ENCODE data around the gene BHLHE40. TPM values are rescaled to one million over a fixed set of nuclear protein-coding genes. Genes with fewer than 3 reads are reported as not detected.
A peak's percentile ranks its signal among the peaks of the same experiment; 100 is the strongest.

The BHLHE40 gene
- total RNA-seq, 1 donor from 2014 or later, result 347 TPM

DNA sequence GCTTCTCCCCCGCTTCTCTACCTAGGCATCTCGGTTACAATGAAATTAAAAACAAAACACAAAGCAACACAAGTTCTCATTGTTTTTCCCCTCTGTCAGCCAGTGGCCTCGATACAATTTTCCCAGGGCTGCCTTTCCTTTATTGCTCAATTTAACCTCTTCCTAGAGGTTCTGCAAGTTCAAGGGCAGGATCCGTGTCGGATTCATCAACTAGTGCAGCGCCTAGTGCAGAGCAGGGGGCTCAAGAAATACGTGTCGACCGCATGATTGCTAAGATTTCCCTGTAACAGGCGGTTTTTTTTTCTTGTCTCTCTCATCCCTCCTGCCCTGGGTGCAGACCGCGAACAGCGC, 1.4 kb upstream of the BHLHE40 start:
- peaks cover 45% of the 10 kb centered on the region for H3K4me1 ChIP-seq
- no peaks in the 10 kb centered on the region for H3K27me3 ChIP-seq
- peak overlapping the region; percentile 98 for H3K27ac ChIP-seq
- peak in 1 of 2 donors; percentile 92 for DNase-seq (ENCODE audit: extremely low spot score in 2 of 2)
- H3K36me3 ChIP-seq, result no peaks in the 10 kb centered on the region
- peak overlapping the region; percentile 76 to 92 for H3K4me3 ChIP-seq
- intact Hi-C loops (cut with DNase I), result loop anchor here (2.0 to 5.0 kb wide), 2 partner anchors 49 to 236 kb away; no protein-coding TSS in a partner anchor
- H3K9me3 ChIP-seq, result no peaks in the 10 kb centered on the region
- TF ChIP-seq POLR2AphosphoS5 (IDR thresholded peaks at IDR 0.05; ENCODE audit: insufficient read depth in 1 of 2, low read depth in 1 of 2) (no peak), CTCF (IDR thresholded peaks at IDR 0.05) (no peak), POLR2A (IDR thresholded peaks at IDR 0.05) (no peak)

DNA sequence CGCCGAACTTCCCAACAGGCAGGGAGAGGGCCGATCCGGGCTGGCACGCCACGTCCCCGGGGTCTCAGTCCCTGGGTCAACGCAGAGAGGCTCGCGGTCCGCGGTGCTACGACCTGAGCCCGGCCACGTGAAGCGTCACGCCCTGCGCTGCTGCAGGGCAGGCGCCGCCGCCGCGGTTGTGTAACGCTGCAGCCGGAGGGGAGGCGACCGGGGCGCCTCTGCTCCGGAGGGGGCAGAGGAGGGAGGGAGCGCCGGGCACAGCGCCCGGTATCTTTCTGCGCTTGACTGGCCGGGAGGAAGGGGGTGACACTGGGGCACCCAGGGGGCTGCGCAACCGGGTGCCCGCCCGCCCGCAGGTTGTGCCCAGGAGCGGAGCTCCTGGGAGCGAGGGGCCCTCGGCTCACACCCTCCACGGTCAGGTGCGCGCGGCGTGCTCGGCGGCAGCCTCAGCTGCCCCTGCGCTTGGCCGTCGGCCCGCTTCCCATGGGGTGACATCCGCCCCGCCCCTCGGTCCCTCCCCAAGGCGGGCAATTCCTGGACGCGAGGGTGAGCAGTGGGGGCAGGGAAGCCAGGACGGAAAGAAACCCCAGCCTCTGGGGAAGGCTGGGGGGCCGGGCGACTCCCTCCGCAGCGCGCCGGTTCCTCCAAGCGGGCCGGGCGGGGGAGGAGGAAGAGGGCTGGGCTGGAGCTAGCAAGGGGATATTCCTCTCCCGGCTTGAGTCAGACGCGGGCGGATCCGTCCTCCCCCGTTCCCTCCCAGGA, 852 bp upstream of the BHLHE40 start:
- intact Hi-C loops (cut with DNase I), result loop anchor here (2.0 to 5.0 kb wide), 2 partner anchors 48 to 236 kb away; no protein-coding TSS in a partner anchor
- Histone ChIP-seq H3K27ac (peak overlapping the region; percentile 98), H3K9me3 (no peaks in the 10 kb centered on the region), H3K36me3 (no peaks in the 10 kb centered on the region), H3K4me1 (peaks cover 51% of the 10 kb centered on the region), H3K4me3 (peak overlapping the region; percentile 76 to 92), H3K27me3 (no peaks in the 10 kb centered on the region)
- TF ChIP-seq CTCF (IDR thresholded peaks at IDR 0.05) (no peak), POLR2A (IDR thresholded peaks at IDR 0.05) (peak in 1 of 2 donors; percentile 33), POLR2AphosphoS5 (IDR thresholded peaks at IDR 0.05; ENCODE audit: insufficient read depth in 1 of 2, low read depth in 1 of 2) (peak; percentile 43 to 93)
- DNase-seq (ENCODE audit: extremely low spot score in 2 of 2), result peak in 1 of 2 donors; percentile 99

GRCh38 chr3:4978966-4979427, 240 bp upstream of the BHLHE40 start:
- H3K4me1 ChIP-seq, result peaks cover 57% of the 10 kb centered on the region
- no peak for TF ChIP-seq POLR2AphosphoS5 (IDR thresholded peaks at IDR 0.05; ENCODE audit: insufficient read depth in 1 of 2, low read depth in 1 of 2)
- TF ChIP-seq POLR2A (IDR thresholded peaks at IDR 0.05), result no peak
- no peak for TF ChIP-seq CTCF (IDR thresholded peaks at IDR 0.05)

DNA sequence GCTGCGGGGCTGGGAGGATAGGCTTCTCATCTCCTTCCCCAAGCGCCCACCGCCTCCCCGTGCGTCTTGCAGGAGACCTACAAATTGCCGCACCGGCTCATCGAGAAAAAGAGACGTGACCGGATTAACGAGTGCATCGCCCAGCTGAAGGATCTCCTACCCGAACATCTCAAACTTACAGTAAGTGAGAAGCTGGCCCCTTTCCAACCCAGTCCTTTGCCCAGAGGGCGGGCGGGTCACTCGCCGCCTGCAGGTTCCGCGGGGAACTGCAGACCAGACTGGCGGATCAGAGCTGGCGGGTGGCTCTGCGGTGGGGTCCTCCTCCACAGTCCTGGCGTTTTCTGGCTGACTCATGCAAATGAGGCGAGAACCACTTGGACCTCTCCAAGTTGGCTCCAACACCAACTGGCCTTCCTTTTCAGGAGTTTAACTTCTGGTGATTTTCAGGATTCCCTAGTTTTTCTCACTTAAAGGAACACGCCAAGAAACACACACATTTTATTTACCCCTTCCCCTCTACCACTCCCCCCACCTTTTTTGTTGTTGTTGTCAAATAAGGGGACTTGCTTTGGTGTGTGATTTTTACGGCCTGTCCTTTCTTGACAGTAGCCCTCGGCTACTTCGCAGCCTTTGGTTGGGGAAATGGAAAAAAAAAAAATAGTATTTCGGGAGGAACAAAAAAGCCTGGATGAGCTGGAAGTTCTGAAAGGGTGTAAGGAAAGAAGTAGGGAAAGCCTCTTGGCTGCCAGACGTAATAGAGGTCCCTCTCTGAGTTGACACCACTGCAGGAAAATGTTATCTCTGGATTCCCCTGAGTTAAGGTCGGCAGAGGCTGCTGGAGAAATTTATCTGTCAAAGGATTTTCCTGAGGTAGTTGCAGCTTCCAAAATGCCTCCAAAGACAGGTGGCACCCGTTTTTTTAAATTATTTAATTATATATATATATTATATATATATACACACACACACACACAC, 1.3 kb downstream of the BHLHE40 start:
- TF ChIP-seq POLR2AphosphoS5 (IDR thresholded peaks at IDR 0.05; ENCODE audit: insufficient read depth in 1 of 2, low read depth in 1 of 2) (peak; percentile 75 to 87), CTCF (IDR thresholded peaks at IDR 0.05) (peak; percentile 63 to 94 (median 84)), POLR2A (IDR thresholded peaks at IDR 0.05) (no peak)
- no peaks in the 10 kb centered on the region for H3K27me3 ChIP-seq
- peaks cover 72% of the 10 kb centered on the region for H3K4me1 ChIP-seq
- peak in 1 of 2 donors; percentile 97 for DNase-seq (ENCODE audit: extremely low spot score in 2 of 2)
- H3K36me3 ChIP-seq, result no peaks in the 10 kb centered on the region
- H3K9me3 ChIP-seq, result no peaks in the 10 kb centered on the region
- intact Hi-C loops (cut with DNase I), result loop anchor here (5.0 kb wide), 1 partner anchor 153 kb away; no protein-coding TSS in a partner anchor
- peak overlapping the region; percentile 98 for H3K27ac ChIP-seq
- peak overlapping the region; percentile 76 to 92 for H3K4me3 ChIP-seq

More at GRCh38 chr3:4978966-4979427, 240 bp upstream of the BHLHE40 start:
- Histone ChIP-seq H3K4me3 (peak overlapping the region; percentile 76 to 92), H3K27ac (peak overlapping the region; percentile 98), H3K36me3 (no peaks in the 10 kb centered on the region), H3K9me3 (no peaks in the 10 kb centered on the region), H3K27me3 (no peaks in the 10 kb centered on the region)
- intact Hi-C loops (cut with DNase I), result loop anchor here (2.0 to 5.0 kb wide), 2 partner anchors 48 to 237 kb away; no protein-coding TSS in a partner anchor
- peak in 1 of 2 donors; percentile 98 for DNase-seq (ENCODE audit: extremely low spot score in 2 of 2)
